SK-N-SH (cell line): Measurements from ENCODE around the gene PPM1B. TPM values are rescaled to one million over a fixed set of nuclear protein-coding genes. Genes with fewer than 3 reads are reported as not detected.

Source experiments
- CTCF ChIA-PET: fragments of 300-600, 350-600 bp; formaldehyde crosslinking; extraction: SDS; loops from one replicate; lab custom pipeline; 2021; lab: Yijun Ruan, JAX
- POLR2A ChIA-PET: fragments of 350-600 bp; sonication (Branson Sonifier 250); formaldehyde crosslinking; extraction: SDS; loops from one replicate; lab custom pipeline; 2020; ENCODE audit warnings: antibody characterized with exemption, inconsistent platforms; lab: Yijun Ruan, JAX
- DNase-seq: peaks from one replicate; pipeline ENCODE4 v3.0.0; 2012
- H2AFZ ChIP-seq: fragments of 200-600 bp; sonication (generic); 2 replicates; pipeline ENCODE4 v1.8.1; 2016; ENCODE audit warnings: antibody characterized with exemption, mild to moderate bottlenecking, low read depth
- H3F3A ChIP-seq: fragments of 200-600 bp; sonication (generic); replicated peaks from 2 replicates; pipeline ENCODE3; 2016; ENCODE audit warnings: antibody characterized with exemption, mild to moderate bottlenecking; ENCODE audit not compliant: insufficient read depth
- H3K27ac ChIP-seq, 2 experiments: fragments of 200-500 bp in 1 of 2; fragments of 200-600 bp in 1 of 2; sonication (Bioruptor generic) in 1 of 2; sonication (generic), shearing (Covaris generic) in 1 of 2; 2 replicates each; pipeline versions ENCODE4 v1.5.1 to v1.6.1; 2014 to 2016; ENCODE audit warnings: low read depth in 2 of 2, inconsistent platforms in 1 of 2, low read length in 1 of 2, mild to moderate bottlenecking in 1 of 2, mixed read lengths in 1 of 2
- H3K27me3 ChIP-seq: fragments of 200-600 bp; sonication (generic), shearing (Covaris generic); 2 replicates; pipeline ENCODE4 v1.6.1; 2016; ENCODE audit warnings: mixed run types; ENCODE audit not compliant: insufficient read depth
- H3K36me3 ChIP-seq, 2 experiments: fragments of 200-500 bp in 1 of 2; fragments of 200-600 bp in 1 of 2; sonication (Bioruptor generic) in 1 of 2; sonication (generic) in 1 of 2; replicated peaks in 1 of 2; 2 replicates each; pipeline versions ENCODE3 to v1.5.1; 2014 to 2016; ENCODE audit warnings: low read length in 1 of 2, mild to moderate bottlenecking in 1 of 2; ENCODE audit not compliant: insufficient read depth in 2 of 2, control insufficient read depth in 1 of 2
- H3K4me1 ChIP-seq, 2 experiments: fragments of 200-500 bp in 1 of 2; fragments of 200-600 bp in 1 of 2; sonication (Bioruptor generic) in 1 of 2; sonication (generic), shearing (Covaris generic) in 1 of 2; 2 replicates each; pipeline versions ENCODE4 v1.5.1 to v1.6.1; 2014 to 2016; ENCODE audit warnings: low read depth in 1 of 2, low read length in 1 of 2, mixed run types in 1 of 2; ENCODE audit not compliant: insufficient read depth in 2 of 2, control insufficient read depth in 1 of 2
- H3K4me2 ChIP-seq: fragments of 200-600 bp; sonication (generic), shearing (Covaris generic); 2 replicates; pipeline ENCODE4 v1.6.1; 2017; ENCODE audit warnings: mixed run types
- H3K4me3 ChIP-seq, 2 experiments: fragments of 200-500 bp in 1 of 2; fragments of 200-600 bp in 1 of 2; sonication (Bioruptor generic) in 1 of 2; sonication (generic), shearing (Covaris generic) in 1 of 2; 2 replicates each; pipeline versions ENCODE4 v1.5.1 to v1.8.1; 2014 to 2016; ENCODE audit warnings: low read depth in 2 of 2, inconsistent platforms in 1 of 2, low read length in 1 of 2, mild to moderate bottlenecking in 1 of 2, mixed read lengths in 1 of 2, moderate library complexity in 1 of 2
- H3K79me2 ChIP-seq: fragments of 200-600 bp; sonication (generic); 2 replicates; pipeline ENCODE4 v1.8.1; 2017; ENCODE audit warnings: mild to moderate bottlenecking; ENCODE audit not compliant: insufficient read depth
- H3K9ac ChIP-seq: fragments of 200-600 bp; sonication (generic); 2 replicates; pipeline ENCODE4 v1.6.1; 2017; ENCODE audit warnings: mixed run types
- H3K9me2 ChIP-seq: fragments of 200-600 bp; sonication (generic); 2 replicates; pipeline ENCODE4 v1.6.1; 2017; ENCODE audit warnings: mixed run types
- H3K9me3 ChIP-seq: fragments of 200-600 bp; sonication (generic); 2 replicates; pipeline ENCODE4 v1.6.1; 2017; ENCODE audit warnings: mixed run types, mild to moderate bottlenecking, moderate library complexity
- H4K20me1 ChIP-seq: fragments of 200-600 bp; sonication (generic); 2 replicates; pipeline ENCODE4 v1.6.1; 2017; ENCODE audit warnings: mild to moderate bottlenecking, mixed run types; ENCODE audit not compliant: insufficient read depth
- EZH2phosphoT487 ChIP-seq: fragments of 200-600 bp; sonication (generic); IDR thresholded peaks from 2 replicates; pipeline ENCODE4 v1.6.1; 2017; ENCODE audit warnings: low read depth, mixed run types, mild to moderate bottlenecking, antibody characterized with exemption, moderate library complexity, borderline replicate concordance
- GABPA ChIP-seq: IDR thresholded peaks from 2 replicates; pipeline ENCODE4 v1.4.0; 2012; ENCODE audit warnings: low read depth, mild to moderate bottlenecking
- GATA2 ChIP-seq: sonication (generic); formaldehyde crosslinking; IDR thresholded peaks from 2 replicates; pipeline ENCODE4 v1.5.0; 2020; ENCODE audit warnings: mild to moderate bottlenecking, missing genetic modification reagents
- NFIC ChIP-seq: IDR thresholded peaks from 2 replicates; pipeline ENCODE4 v1.4.0; 2012; ENCODE audit warnings: borderline replicate concordance
- RCOR1 ChIP-seq: fragments of 150-350 bp; IDR thresholded peaks from 2 replicates; pipeline ENCODE4 v1.6.1; 2017; ENCODE audit warnings: antibody characterized with exemption, low read length
- RXRA ChIP-seq: IDR thresholded peaks from 2 replicates; pipeline ENCODE4 v1.4.0; 2012; ENCODE audit warnings: low read depth, mild to moderate bottlenecking, borderline replicate concordance
- SIN3A ChIP-seq: IDR thresholded peaks from 2 replicates; pipeline ENCODE4 v1.6.1; 2012; ENCODE audit warnings: low read depth, mild to moderate bottlenecking, low read length, moderate library complexity, borderline replicate concordance
- TCF12 ChIP-seq: IDR thresholded peaks from 2 replicates; pipeline ENCODE4 v1.4.0; 2012
- WGBS: methylation state at CpG from one replicate; pipeline ENCODE4 v1.1.6; 2017; ENCODE audit warnings: low lambda C conversion rate; 5-methylcytosine and 5-hydroxymethylcytosine counted together
- polyA plus RNA-seq, 3 experiments: library from polyadenylated mRNA; depleted of rRNA; stranded (reverse); fragments of >200 nt; gene quantifications; 2 replicates each; pipeline ENCODE4 v1.2.3, GENCODE V29; 2012
- TF ChIP-seq, protein P1 (sequence below): IDR thresholded peaks from 2 replicates; pipeline ENCODE4 v1.4.0; 2012; ENCODE audit warnings: low read depth, borderline replicate concordance
- TF ChIP-seq, protein P2 (sequence below): fragments of 150-350 bp; IDR thresholded peaks from 2 replicates; pipeline ENCODE4 v1.6.1; 2017; ENCODE audit warnings: antibody characterized with exemption, low read length, low read depth, borderline replicate concordance

Gene PPM1B
- polyA plus RNA-seq, 1 of the 3 experiments (the other 2 are of a cell fraction), result 16.2 TPM

DNA sequence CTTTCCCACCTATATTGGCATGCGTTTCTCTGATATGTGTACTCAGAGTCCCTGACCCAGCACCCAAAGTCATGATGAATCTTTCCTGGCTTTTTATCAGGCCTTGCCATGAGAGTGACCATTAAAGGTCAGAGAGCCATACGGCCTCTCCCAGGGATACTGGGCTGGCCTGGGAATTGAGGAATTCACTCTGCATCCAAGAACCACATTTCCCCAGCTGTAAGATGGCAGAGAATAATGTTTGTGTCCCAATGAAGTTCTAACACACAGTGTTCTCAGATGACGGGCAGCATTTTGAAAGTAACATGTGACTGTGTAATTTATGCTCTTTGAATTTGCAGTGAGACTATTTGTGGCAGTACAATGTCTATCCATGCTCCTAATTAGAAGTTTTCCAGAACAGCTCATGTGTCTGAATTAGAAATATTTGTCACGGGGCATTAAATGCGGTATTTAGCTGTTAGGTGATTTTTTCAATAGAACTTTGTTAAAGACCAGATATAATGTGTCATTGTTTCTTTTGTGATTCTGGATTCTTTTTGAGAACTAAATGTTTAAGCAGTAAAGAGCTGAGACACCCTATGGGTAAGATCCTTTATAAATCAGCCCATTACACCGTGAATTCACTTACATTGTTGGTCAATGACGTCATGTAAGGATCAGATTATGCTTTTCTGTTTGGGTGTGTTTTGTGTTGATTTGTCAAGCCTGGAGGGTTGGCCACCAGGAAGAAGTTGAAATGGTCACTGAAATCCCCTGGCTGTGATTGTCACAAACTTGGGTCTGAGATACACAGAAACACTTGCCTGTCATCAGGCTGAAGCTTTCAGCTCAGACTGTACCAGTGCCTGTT is 99.3 kb downstream of the PPM1B start:
- Histone ChIP-seq H3F3A (peaks cover 2% of the 10 kb centered on the region), H3K27ac (no peak overlapping the region), H3K4me1 (no peaks in the 10 kb centered on the region; a peak in 1 of 4 replicates), H3K9me2 (no peaks in the 10 kb centered on the region), H3K27me3 (no peaks in the 10 kb centered on the region), H3K9ac (no peak overlapping the region), H3K36me3 (no peaks in the 10 kb centered on the region), H3K9me3 (no peaks in the 10 kb centered on the region), H3K4me2 (no peak overlapping the region), H3K4me3 (no peak overlapping the region), H3K79me2 (no peaks in the 10 kb centered on the region), H4K20me1 (no peaks in the 10 kb centered on the region), H2AFZ (no peak overlapping the region)
- TF ChIP-seq EZH2phosphoT487 (no peak), SIN3A (no peak), GATA2 (CRISPR knock-in tag) (no peak), TCF12 (no peak)
- DNase-seq, result no peak
- 80% methylated on average over 7 of the region's 7 CpGs for WGBS
- ChIA-PET POLR2A (no interaction called here), CTCF (interaction anchor here (1.2 to 2.8 kb wide), 3 partner anchors 9 to 24 kb away, joined by 3 to 11 read pairs (median 4); no protein-coding TSS in a partner anchor)

DNA sequence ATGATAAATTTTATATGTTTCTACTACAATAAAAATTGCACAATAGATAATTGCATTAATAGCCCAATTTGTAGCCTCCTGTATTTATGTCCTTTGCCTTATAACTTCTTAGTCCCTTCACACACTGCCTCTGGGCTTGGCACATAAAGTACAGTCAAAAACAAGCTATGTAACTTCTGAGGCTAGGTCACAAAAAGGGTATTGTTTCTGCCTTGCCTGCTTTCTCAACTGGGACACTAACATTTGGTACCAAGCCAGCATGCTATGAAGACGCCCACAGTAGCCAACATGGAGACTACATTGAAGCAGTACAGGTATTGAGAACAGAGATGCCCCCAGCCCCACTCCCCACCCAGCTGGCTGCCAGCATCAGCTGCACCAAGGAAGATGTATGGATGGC is 101.2 kb downstream of the PPM1B start:
- no peaks in the 10 kb centered on the region for H3K9me3 ChIP-seq
- no peaks in the 10 kb centered on the region for H3K79me2 ChIP-seq
- no peak overlapping the region for H3K27ac ChIP-seq
- TF ChIP-seq GABPA (no peak), GATA2 (CRISPR knock-in tag) (no peak), RXRA (no peak), NFIC (no peak), RCOR1 (no peak)
- TF ChIP-seq, protein P1, sequence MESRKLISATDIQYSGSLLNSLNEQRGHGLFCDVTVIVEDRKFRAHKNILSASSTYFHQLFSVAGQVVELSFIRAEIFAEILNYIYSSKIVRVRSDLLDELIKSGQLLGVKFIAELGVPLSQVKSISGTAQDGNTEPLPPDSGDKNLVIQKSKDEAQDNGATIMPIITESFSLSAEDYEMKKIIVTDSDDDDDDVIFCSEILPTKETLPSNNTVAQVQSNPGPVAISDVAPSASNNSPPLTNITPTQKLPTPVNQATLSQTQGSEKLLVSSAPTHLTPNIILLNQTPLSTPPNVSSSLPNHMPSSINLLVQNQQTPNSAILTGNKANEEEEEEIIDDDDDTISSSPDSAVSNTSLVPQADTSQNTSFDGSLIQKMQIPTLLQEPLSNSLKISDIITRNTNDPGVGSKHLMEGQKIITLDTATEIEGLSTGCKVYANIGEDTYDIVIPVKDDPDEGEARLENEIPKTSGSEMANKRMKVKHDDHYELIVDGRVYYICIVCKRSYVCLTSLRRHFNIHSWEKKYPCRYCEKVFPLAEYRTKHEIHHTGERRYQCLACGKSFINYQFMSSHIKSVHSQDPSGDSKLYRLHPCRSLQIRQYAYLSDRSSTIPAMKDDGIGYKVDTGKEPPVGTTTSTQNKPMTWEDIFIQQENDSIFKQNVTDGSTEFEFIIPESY, result no peak
- TF ChIP-seq, protein P2, sequence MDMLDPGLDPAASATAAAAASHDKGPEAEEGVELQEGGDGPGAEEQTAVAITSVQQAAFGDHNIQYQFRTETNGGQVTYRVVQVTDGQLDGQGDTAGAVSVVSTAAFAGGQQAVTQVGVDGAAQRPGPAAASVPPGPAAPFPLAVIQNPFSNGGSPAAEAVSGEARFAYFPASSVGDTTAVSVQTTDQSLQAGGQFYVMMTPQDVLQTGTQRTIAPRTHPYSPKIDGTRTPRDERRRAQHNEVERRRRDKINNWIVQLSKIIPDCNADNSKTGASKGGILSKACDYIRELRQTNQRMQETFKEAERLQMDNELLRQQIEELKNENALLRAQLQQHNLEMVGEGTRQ, result no peak
- TF ChIP-seq, all 33 proteins: peak for 0
- Histone ChIP-seq H3K9ac (no peak overlapping the region), H3K9me2 (no peaks in the 10 kb centered on the region), H3K4me3 (no peak overlapping the region), H3K4me1 (no peaks in the 10 kb centered on the region; a peak in 1 of 4 replicates), H2AFZ (no peak overlapping the region), H3K4me2 (no peak overlapping the region), H4K20me1 (no peaks in the 10 kb centered on the region), H3F3A (peaks cover 2% of the 10 kb centered on the region), H3K36me3 (no peaks in the 10 kb centered on the region), H3K27me3 (no peaks in the 10 kb centered on the region)
- no peak for DNase-seq
- ChIA-PET POLR2A (no interaction called here), CTCF (no interaction called here)
- WGBS, result 47% methylated on average over 1 of the region's 1 CpG
